DND-41 (cell line): ENCODE results near the gene RESF1.

Experiments
- EZH2 ChIP-seq: IDR thresholded peaks from 3 replicates; pipeline ENCODE4 v1.6.1; 2012; ENCODE audit warnings: borderline replicate concordance, low read depth, mild to moderate bottlenecking, moderate library complexity, low read length, inconsistent platforms; ENCODE audit not compliant: severe bottlenecking
- TF ChIP-seq, protein P1 (sequence below): IDR thresholded peaks from 2 replicates; pipeline ENCODE4 v1.5.1; 2012; ENCODE audit warnings: borderline replicate concordance, low read length, moderate library complexity, mild to moderate bottlenecking; ENCODE audit not compliant: poor library complexity, severe bottlenecking; ENCODE audit errors: extremely low read depth

DNA sequence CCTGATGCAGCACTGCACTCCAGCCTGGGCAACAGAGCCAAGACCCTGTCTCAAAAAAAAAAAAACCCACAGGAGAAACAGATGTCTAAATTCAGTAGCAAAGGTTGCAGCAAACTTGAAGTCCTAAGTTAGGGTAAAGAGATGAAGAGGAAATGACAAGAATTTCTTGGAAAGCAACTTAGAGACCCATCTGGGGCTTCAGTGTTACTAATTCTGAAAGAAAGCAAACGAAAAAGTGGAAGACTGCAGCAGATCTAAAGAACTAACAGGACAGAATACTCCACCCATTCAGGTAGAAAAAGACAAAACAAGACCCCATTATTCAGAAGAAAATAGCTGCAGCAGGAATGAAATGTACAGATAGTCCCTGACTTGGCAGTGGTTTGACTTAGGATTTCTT, 31.9 kb downstream of the RESF1 start:
- TF ChIP-seq, protein P1, sequence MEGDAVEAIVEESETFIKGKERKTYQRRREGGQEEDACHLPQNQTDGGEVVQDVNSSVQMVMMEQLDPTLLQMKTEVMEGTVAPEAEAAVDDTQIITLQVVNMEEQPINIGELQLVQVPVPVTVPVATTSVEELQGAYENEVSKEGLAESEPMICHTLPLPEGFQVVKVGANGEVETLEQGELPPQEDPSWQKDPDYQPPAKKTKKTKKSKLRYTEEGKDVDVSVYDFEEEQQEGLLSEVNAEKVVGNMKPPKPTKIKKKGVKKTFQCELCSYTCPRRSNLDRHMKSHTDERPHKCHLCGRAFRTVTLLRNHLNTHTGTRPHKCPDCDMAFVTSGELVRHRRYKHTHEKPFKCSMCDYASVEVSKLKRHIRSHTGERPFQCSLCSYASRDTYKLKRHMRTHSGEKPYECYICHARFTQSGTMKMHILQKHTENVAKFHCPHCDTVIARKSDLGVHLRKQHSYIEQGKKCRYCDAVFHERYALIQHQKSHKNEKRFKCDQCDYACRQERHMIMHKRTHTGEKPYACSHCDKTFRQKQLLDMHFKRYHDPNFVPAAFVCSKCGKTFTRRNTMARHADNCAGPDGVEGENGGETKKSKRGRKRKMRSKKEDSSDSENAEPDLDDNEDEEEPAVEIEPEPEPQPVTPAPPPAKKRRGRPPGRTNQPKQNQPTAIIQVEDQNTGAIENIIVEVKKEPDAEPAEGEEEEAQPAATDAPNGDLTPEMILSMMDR = no peak
- TF ChIP-seq EZH2 = no peak
